Measurements from ENCODE around the gene ATP8A2. TPM values are rescaled to one million over a fixed set of nuclear protein-coding genes. Genes with fewer than 3 reads are reported as not detected.

ATP8A2 gene
- total and polyA plus RNA-seq, 9 of the 15 experiments (the other 6 are each of a cell fraction or from before 2014, with no cell fraction given), result under 0.01 to 0.33 (median 0.06) TPM; not detected in 4

- in situ Hi-C loops (cut with MboI) (no loop called here), intact Hi-C loops (cut with micrococcal nuclease) (no loop called here)
- H3K27ac ChIP-seq (ENCODE audit: extremely low read depth, low read depth, low read length), result no peak overlapping the region
- H4K20me1 ChIP-seq (replicated peaks; ENCODE audit: control insufficient read depth, insufficient read depth, low read length), result no peaks in the 10 kb centered on the region
- no peak overlapping the region for H3K4me3 ChIP-seq
- peaks cover 0 to 9% of the 10 kb centered on the region in 2 experiments; a peak in 1 of 5 replicates for H3K27me3 ChIP-seq (ENCODE audit: control insufficient read depth in 2 of 2, insufficient read depth in 2 of 2, low read length in 2 of 2)
- H2AFZ ChIP-seq (ENCODE audit: low read depth, low read length), result no peak overlapping the region
- DNase-seq (ENCODE audit: extremely low read depth in 1 of 4, low spot score in 3 of 4) (no peak), FAIRE-seq (no peak), ATAC-seq (no peak)
- CTCF ChIA-PET (ENCODE audit: low intra/inter-chr PET ratio), result no interaction called here
- peaks cover 0 to 4% of the 10 kb centered on the region in 2 experiments; a peak in 1 of 5 replicates for H3K4me1 ChIP-seq (replicated peaks in 1 of 2; ENCODE audit: control insufficient read depth in 2 of 2, insufficient read depth in 2 of 2, low read length in 2 of 2)
- TF ChIP-seq PRDM10 (IDR thresholded peaks at IDR 0.05; ENCODE audit: partially characterized antibody), result no peak
- TF ChIP-seq ILK (tag; IDR thresholded peaks at IDR 0.05; ENCODE audit: borderline replicate concordance, low read depth), result no peak
- TF ChIP-seq CBX5 (IDR thresholded peaks at IDR 0.05; ENCODE audit: borderline replicate concordance, low read depth), result no peak
- no peak for TF ChIP-seq ZFP91 (CRISPR knock-in tag; IDR thresholded peaks at IDR 0.05)
- TF ChIP-seq HNRNPLL (IDR thresholded peaks at IDR 0.05; ENCODE audit: low read depth, low read length, poor library complexity, severe bottlenecking), result no peak
- TF ChIP-seq CTCF (IDR thresholded peaks at IDR 0.05 in 2 of 3, conservative IDR thresholded peaks at IDR 0.05 in 1 of 3; ENCODE audit: insufficient read depth in 2 of 3, low read depth in 1 of 3, low read length in 3 of 3), result no peak
- TF ChIP-seq NCOA2 (IDR thresholded peaks at IDR 0.05; ENCODE audit: partially characterized antibody in 2 of 2), result no peak
- no peak for TF ChIP-seq BCOR (IDR thresholded peaks at IDR 0.05)
- no peak for TF ChIP-seq NR3C1 (CRISPR knock-in tag; IDR thresholded peaks at IDR 0.05)
- no peak for TF ChIP-seq PTTG1 (tag; IDR thresholded peaks at IDR 0.05; ENCODE audit: low read depth)
- TF ChIP-seq ZNF23 (CRISPR knock-in tag; IDR thresholded peaks at IDR 0.05), result no peak
- no peaks in the 10 kb centered on the region for H3K9me1 ChIP-seq (ENCODE audit: control insufficient read depth, insufficient read depth, low read length)
- H3K9ac ChIP-seq (ENCODE audit: insufficient read depth in 1 of 2, low read depth in 2 of 2, low read length in 2 of 2), result no peak overlapping the region
- POLR2A ChIA-PET, result no interaction called here
- 0% methylated on average over 3 of the region's 3 CpGs for WGBS (ENCODE audit: insufficient coverage, low coverage, missing lambda C conversion rate)
- no peaks in the 10 kb centered on the region for H3K9me3 ChIP-seq (replicated peaks; ENCODE audit: control insufficient read depth, insufficient read depth, low read depth, low read length)
- no TSS peak for BruUV-seq (replicated peaks)
- no peaks in the 10 kb centered on the region for H3K36me3 ChIP-seq (ENCODE audit: control insufficient read depth, insufficient read depth, low read length)
- H3K79me2 ChIP-seq (ENCODE audit: control insufficient read depth, insufficient read depth, low read length), result no peaks in the 10 kb centered on the region
- H3K4me2 ChIP-seq (ENCODE audit: insufficient read depth, low read length), result no peak overlapping the region
Observed at GRCh38 chr13:25463496-25463895, 91.7 kb downstream of the ATP8A2 start.

All from K562 (cell line).